ENCODE results near the gene MAD1L1.

Gene MAD1L1

DNA sequence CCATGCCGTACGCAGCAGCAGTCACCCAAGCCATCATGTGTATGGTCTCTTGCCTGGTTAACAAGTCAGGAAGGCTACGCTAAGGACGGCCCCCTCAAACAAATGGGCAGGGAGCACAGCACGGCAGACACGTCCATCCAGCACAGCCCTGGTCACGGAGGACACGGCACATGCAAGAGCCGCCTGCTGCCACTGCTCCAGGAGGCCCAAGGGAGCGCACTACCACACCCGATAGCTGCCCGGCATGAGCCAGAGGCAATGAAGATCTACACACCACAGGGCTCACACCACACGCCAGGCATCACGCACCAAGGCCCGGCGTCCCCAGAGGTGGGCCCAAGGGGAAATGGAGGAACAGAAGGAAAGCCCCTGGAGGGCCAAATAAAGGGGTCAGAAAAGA lies 134.2 kb downstream of the MAD1L1 start:
- no peak overlapping the region for H3K27ac ChIP-seq
- DNase-seq (ENCODE audit: low spot score) = no peak
- ChIA-PET CTCF (no interaction called here), POLR2A (ENCODE audit: low non-redundant PET) (no interaction called here)
- TF ChIP-seq, protein P1, sequence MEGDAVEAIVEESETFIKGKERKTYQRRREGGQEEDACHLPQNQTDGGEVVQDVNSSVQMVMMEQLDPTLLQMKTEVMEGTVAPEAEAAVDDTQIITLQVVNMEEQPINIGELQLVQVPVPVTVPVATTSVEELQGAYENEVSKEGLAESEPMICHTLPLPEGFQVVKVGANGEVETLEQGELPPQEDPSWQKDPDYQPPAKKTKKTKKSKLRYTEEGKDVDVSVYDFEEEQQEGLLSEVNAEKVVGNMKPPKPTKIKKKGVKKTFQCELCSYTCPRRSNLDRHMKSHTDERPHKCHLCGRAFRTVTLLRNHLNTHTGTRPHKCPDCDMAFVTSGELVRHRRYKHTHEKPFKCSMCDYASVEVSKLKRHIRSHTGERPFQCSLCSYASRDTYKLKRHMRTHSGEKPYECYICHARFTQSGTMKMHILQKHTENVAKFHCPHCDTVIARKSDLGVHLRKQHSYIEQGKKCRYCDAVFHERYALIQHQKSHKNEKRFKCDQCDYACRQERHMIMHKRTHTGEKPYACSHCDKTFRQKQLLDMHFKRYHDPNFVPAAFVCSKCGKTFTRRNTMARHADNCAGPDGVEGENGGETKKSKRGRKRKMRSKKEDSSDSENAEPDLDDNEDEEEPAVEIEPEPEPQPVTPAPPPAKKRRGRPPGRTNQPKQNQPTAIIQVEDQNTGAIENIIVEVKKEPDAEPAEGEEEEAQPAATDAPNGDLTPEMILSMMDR (conservative IDR thresholded peaks at IDR 0.05; ENCODE audit: low read depth) = no peak

DNA sequence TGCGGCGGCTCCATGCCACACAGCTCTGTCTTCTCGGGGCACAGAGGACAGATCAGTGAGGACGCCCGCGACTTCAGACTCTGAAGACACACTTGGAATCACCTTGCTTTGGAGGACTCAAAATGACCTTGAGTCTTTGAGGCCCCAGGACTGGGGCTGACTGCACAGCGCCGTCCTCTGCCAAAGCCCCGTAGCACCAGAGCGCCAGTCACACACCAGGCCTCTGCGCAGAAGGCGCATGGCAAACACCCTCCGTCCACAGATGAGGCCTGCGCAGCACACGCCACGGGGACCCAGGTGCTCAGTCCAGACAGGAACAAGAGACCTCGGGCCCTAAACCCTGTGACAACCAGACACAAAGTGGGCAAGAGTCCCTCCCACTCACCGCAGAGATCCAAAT lies 134.7 kb downstream of the MAD1L1 start:
- TF ChIP-seq, protein P1 (conservative IDR thresholded peaks at IDR 0.05; ENCODE audit: low read depth) = no peak
- no peak overlapping the region for H3K27ac ChIP-seq
- ChIA-PET POLR2A (ENCODE audit: low non-redundant PET) (no interaction called here), CTCF (no interaction called here)
- DNase-seq (ENCODE audit: low spot score) = no peak

DNA sequence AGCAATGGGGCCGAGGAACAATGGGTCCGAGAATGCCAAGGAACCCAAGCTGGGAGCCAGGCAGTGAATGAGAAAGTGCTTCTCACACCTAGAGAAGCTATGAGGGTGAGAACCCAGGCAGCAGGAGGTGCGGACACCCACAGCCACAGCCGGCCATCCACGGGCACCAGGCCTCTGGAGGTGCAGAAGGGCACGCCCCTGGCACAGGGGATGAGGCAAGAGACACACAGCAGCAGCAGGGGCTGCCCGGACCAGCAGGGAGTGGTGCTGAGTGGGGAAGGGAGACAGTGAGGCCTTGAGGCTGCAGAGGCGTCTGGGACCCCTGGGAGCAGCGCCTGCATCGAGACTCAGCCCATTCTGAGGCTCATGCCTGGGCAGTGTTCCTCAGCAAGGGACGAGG lies 135.3 kb downstream of the MAD1L1 start:
- no peak overlapping the region for H3K27ac ChIP-seq
- DNase-seq (ENCODE audit: low spot score) = no peak
- ChIA-PET CTCF (no interaction called here), POLR2A (ENCODE audit: low non-redundant PET) (no interaction called here)
- TF ChIP-seq, protein P1 (conservative IDR thresholded peaks at IDR 0.05; ENCODE audit: low read depth) = no peak

DNA sequence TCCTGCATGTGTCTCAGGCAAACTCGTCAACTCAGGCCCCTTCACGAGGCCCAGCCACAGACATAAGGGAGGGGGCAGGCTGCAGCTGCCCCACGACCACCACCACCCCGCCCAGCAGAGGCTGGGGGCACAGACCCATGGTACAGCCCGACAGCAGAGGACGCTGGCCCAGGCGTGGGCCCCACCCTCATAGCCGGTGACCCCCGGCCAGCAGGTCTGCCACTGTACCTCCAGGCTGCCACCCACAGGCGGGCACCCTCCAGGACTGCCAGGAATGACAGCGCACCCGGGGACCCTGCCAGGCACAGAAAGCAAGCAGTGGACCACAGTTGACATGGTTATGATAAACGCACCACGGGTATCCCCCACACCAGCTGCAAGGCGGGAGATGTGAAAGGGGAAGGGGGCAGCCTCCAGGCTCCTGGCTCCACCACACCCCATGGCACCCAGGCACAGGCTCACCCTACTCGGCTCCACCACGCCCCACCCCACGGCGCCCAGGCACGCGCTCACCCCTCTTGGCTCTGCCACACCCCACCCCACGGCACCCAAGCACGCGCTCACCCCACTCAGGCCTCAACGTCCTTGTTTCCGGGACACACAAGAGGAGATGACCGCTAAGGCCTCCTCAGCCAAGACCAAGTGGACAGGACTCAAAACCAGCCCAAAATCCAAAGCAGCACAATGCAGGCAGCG lies 135.9 kb downstream of the MAD1L1 start:
- CTCF ChIA-PET = no interaction called here
- no peak for DNase-seq (ENCODE audit: low spot score)
- TF ChIP-seq, protein P1 (conservative IDR thresholded peaks at IDR 0.05; ENCODE audit: low read depth) = no peak
- no peak overlapping the region for H3K27ac ChIP-seq
- POLR2A ChIA-PET (ENCODE audit: low non-redundant PET) = no interaction called here

DNA sequence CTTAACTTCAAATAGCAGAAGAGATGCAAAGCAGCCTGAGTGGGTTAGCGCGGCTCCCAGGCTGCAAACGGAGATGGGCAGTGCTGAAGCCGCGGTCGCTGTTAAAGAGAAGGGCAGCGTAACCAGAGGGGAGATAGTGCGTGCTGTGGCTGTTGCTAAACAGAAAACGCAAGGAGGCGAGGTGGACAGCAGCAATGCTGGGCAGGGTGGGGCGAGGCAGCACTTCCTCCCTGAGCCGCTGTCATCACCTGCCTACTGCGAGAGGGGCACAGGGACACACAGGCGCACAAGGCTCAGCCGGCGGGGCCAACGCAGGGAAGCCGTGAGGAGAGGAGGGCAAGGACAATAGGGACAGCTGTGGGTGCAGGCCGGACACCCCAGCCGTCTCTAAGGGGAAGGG lies 137.3 kb downstream of the MAD1L1 start:
- H3K27ac ChIP-seq = no peak overlapping the region
- CTCF ChIA-PET = interaction anchor here (0.7 kb wide), 1 partner anchor 228 kb away, joined by 4 read pairs; no protein-coding TSS in a partner anchor
- POLR2A ChIA-PET (ENCODE audit: low non-redundant PET) = no interaction called here
- TF ChIP-seq, protein P1 (conservative IDR thresholded peaks at IDR 0.05; ENCODE audit: low read depth) = no peak
- DNase-seq (ENCODE audit: low spot score) = no peak

DNA sequence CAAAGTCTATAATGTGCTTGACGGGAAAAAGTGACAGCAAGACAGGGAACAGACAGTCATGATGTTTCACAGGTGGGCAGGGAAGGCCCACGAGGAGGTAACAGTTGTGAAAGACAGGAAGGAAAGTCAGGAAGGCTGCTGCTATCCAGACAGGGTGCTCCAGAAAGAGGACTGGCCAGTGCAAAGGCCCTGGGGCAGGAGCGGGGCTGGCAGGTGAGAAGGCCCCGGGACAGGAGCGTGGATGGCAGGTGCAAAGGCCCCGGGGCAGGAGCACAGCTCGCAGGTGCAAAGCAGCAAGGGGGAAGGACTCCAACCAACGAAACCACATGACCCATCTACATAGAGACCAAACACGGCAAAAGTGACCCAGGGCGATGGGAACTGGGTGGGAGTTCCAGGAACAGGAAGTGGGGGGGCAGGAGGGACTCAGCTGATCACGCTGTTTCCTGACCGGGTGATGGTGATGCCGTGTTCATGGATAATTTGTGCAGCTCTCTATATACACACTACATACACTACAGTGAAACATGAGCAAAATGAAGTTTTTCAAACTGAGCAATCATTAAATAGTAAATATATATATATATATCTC lies 138.2 kb downstream of the MAD1L1 start:
- POLR2A ChIA-PET (ENCODE audit: low non-redundant PET) = no interaction called here
- CTCF ChIA-PET = interaction anchor here (0.7 kb wide), 1 partner anchor 227 kb away, joined by 4 read pairs; no protein-coding TSS in a partner anchor
- TF ChIP-seq, protein P1 (conservative IDR thresholded peaks at IDR 0.05; ENCODE audit: low read depth) = no peak
- H3K27ac ChIP-seq = no peak overlapping the region
- no peak for DNase-seq (ENCODE audit: low spot score)

Data from RWPE1 (cell line).